ENCODE results near the gene AKAP8. TPM values are rescaled to one million over a fixed set of nuclear protein-coding genes. Genes with fewer than 3 reads are reported as not detected.
A peak's percentile ranks its signal among the peaks of the same experiment; 100 is the strongest.
"Not testable (repeated sequence)": the region's sequence is repeated elsewhere in the genome, so short reads cannot be mapped to it uniquely, and the experiment has no call there.

AKAP8 gene
- polyA plus RNA-seq, 1 donor, result 28.1 TPM

- no CpG with 5 or more reads among the region's 3 CpGs for WGBS (ENCODE audit: insufficient coverage, low lambda C conversion rate)
- no peaks in the 10 kb centered on the region for H3K4me1 ChIP-seq (ENCODE audit: control insufficient read depth, insufficient read depth, low read length)
- H3K27me3 ChIP-seq (ENCODE audit: control insufficient read depth, insufficient read depth, low read length), result no peaks in the 10 kb centered on the region
- H3K27ac ChIP-seq (ENCODE audit: low read length), result no peak overlapping the region
- DNase-seq, result no peak
- H3K9me3 ChIP-seq (ENCODE audit: control insufficient read depth, low read depth, low read length), result no peaks in the 10 kb centered on the region
- H3K36me3 ChIP-seq (ENCODE audit: control insufficient read depth, insufficient read depth, low read length), result peaks cover 68% of the 10 kb centered on the region
- H3K4me3 ChIP-seq (ENCODE audit: low read length), result no peak overlapping the region
These were observed 16.8 kb upstream of the AKAP8 start for GRCh38 chr19:15396436-15396835.

GRCh38 chr19:15395251-15395650 lies 15.7 kb upstream of the AKAP8 start:
- H3K4me3 ChIP-seq (ENCODE audit: low read length); H3K9me3 ChIP-seq (ENCODE audit: control insufficient read depth, low read depth, low read length); H3K27me3 ChIP-seq (ENCODE audit: control insufficient read depth, insufficient read depth, low read length); H3K4me1 ChIP-seq (ENCODE audit: control insufficient read depth, insufficient read depth, low read length); DNase-seq; H3K27ac ChIP-seq (ENCODE audit: low read length): not testable (repeated sequence)
- peaks cover 59% of the 10 kb centered on the region for H3K36me3 ChIP-seq (ENCODE audit: control insufficient read depth, insufficient read depth, low read length)
- 93% methylated on average over 3 of the region's 17 CpGs for WGBS (ENCODE audit: insufficient coverage, low lambda C conversion rate)

DNA sequence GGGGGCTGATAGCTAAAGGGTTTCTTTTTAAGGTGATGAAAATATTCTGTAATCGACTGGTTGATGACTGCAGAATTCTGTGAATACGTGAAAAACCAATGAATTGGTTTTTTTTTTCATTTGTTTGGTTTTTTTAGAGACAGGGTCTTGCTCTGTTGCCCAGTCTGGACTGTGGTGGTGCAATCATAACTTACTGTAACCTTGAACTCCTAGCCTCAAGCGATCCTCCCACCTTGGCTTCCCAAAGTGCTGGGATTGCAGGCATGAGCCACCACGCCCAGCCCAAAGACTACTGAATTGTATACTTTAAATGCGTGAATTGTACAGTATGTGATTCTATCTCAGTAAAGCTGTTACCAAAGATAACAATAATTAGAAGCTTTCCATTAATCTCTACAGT lies 14.8 kb upstream of the AKAP8 start:
- DNase-seq, result no peak
- H3K4me3 ChIP-seq (ENCODE audit: low read length), result no peak overlapping the region
- H3K27me3 ChIP-seq (ENCODE audit: control insufficient read depth, insufficient read depth, low read length), result no peaks in the 10 kb centered on the region
- no peak overlapping the region for H3K27ac ChIP-seq (ENCODE audit: low read length)
- H3K36me3 ChIP-seq (ENCODE audit: control insufficient read depth, insufficient read depth, low read length), result peaks cover 51% of the 10 kb centered on the region
- WGBS (ENCODE audit: insufficient coverage, low lambda C conversion rate), result 86% methylated on average over 2 of the region's 5 CpGs
- H3K4me1 ChIP-seq (ENCODE audit: control insufficient read depth, insufficient read depth, low read length), result no peaks in the 10 kb centered on the region
- no peaks in the 10 kb centered on the region for H3K9me3 ChIP-seq (ENCODE audit: control insufficient read depth, low read depth, low read length)

GRCh38 chr19:15393963-15394362 lies 14.4 kb upstream of the AKAP8 start:
- DNase-seq, result no peak
- no peak overlapping the region for H3K27ac ChIP-seq (ENCODE audit: low read length)
- peaks cover 46% of the 10 kb centered on the region for H3K36me3 ChIP-seq (ENCODE audit: control insufficient read depth, insufficient read depth, low read length)
- H3K4me1 ChIP-seq (ENCODE audit: control insufficient read depth, insufficient read depth, low read length), result no peaks in the 10 kb centered on the region
- H3K27me3 ChIP-seq (ENCODE audit: control insufficient read depth, insufficient read depth, low read length), result no peaks in the 10 kb centered on the region
- no peaks in the 10 kb centered on the region for H3K9me3 ChIP-seq (ENCODE audit: control insufficient read depth, low read depth, low read length)
- H3K4me3 ChIP-seq (ENCODE audit: low read length), result no peak overlapping the region

- DNase-seq, result no peak
- Histone ChIP-seq H3K27ac (ENCODE audit: low read length) (no peak overlapping the region), H3K4me3 (ENCODE audit: low read length) (no peak overlapping the region), H3K9me3 (ENCODE audit: control insufficient read depth, low read depth, low read length) (no peaks in the 10 kb centered on the region), H3K4me1 (ENCODE audit: control insufficient read depth, insufficient read depth, low read length) (no peaks in the 10 kb centered on the region), H3K27me3 (ENCODE audit: control insufficient read depth, insufficient read depth, low read length) (no peaks in the 10 kb centered on the region), H3K36me3 (ENCODE audit: control insufficient read depth, insufficient read depth, low read length) (peaks cover 28% of the 10 kb centered on the region)
- no CpG with 5 or more reads among the region's 2 CpGs for WGBS (ENCODE audit: insufficient coverage, low lambda C conversion rate)
These were observed 11.2 kb upstream of the AKAP8 start for GRCh38 chr19:15390814-15391213.

- Histone ChIP-seq H3K27ac (ENCODE audit: low read length) (no peak overlapping the region), H3K4me1 (ENCODE audit: control insufficient read depth, insufficient read depth, low read length) (peaks cover 16% of the 10 kb centered on the region), H3K4me3 (ENCODE audit: low read length) (no peak overlapping the region), H3K27me3 (ENCODE audit: control insufficient read depth, insufficient read depth, low read length) (no peaks in the 10 kb centered on the region), H3K9me3 (ENCODE audit: control insufficient read depth, low read depth, low read length) (no peaks in the 10 kb centered on the region), H3K36me3 (ENCODE audit: control insufficient read depth, insufficient read depth, low read length) (peaks cover 10% of the 10 kb centered on the region)
- no CpG with 5 or more reads among the region's 6 CpGs for WGBS (ENCODE audit: insufficient coverage, low lambda C conversion rate)
- no peak for DNase-seq
These were observed 2.3 kb upstream of the AKAP8 start for GRCh38 chr19:15381864-15382263.

DNA sequence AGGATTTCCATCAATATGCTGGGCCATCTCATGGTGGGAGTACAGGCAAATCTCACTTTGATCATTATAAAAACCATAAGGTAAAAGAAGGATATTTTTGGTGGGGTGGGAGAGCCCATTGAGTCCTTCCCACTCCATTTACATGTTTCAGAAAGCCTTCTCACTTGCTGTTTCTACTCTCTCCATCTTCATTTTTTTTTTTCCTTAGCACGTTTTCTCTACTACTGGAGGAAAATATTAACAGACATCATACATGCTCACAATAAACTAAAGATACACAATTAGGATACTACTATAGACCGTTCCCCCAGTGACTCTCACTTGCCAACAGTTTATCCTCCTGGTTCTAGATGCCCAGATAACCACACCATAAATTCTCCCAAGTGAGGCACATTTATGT lies 1.8 kb upstream of the AKAP8 start:
- WGBS (ENCODE audit: insufficient coverage, low lambda C conversion rate), result 100% methylated on average over 1 of the region's 2 CpGs
- Histone ChIP-seq H3K36me3 (ENCODE audit: control insufficient read depth, insufficient read depth, low read length) (peaks cover 8% of the 10 kb centered on the region), H3K4me3 (ENCODE audit: low read length) (no peak overlapping the region), H3K9me3 (ENCODE audit: control insufficient read depth, low read depth, low read length) (no peaks in the 10 kb centered on the region), H3K4me1 (ENCODE audit: control insufficient read depth, insufficient read depth, low read length) (peaks cover 19% of the 10 kb centered on the region), H3K27ac (ENCODE audit: low read length) (no peak overlapping the region), H3K27me3 (ENCODE audit: control insufficient read depth, insufficient read depth, low read length) (no peaks in the 10 kb centered on the region)
- DNase-seq, result no peak

DNA sequence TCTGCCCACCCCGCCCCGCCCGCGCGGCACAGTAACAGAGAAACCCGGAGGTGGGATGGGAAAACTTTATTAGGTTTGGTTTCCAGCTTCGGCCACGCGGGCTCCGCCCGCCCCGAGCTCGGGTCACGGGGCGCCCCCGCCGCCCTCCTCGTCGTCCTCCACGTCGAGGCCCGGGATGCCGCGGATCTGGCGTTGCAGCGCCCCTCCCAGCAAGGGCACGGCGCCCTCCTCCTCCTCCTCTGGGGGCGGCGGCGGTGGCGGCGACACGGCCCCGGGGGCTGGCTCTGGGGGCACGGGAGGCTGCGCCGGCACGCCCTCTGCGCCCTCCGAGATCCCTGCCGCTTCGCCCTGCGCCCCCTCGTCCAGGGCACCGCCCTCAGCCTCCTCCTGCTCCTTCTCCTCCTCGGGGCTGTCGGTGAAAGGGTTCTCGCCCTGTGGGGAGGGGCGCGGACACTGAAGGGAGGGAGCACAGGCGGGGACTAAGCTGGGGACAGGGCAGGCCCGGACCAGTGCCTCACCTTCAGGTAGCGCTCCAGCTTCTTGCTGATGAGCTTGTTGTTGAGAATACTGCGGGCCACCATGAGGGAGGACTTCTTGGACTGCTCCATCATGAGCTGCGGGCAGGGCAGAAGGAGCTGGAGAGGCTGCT lies 536 bp upstream of the AKAP8 start:
- Histone ChIP-seq H3K4me1 (ENCODE audit: control insufficient read depth, insufficient read depth, low read length) (peaks cover 19% of the 10 kb centered on the region), H3K4me3 (ENCODE audit: low read length) (peak overlapping the region; percentile 53), H3K9me3 (ENCODE audit: control insufficient read depth, low read depth, low read length) (no peaks in the 10 kb centered on the region), H3K27me3 (ENCODE audit: control insufficient read depth, insufficient read depth, low read length) (no peaks in the 10 kb centered on the region), H3K27ac (ENCODE audit: low read length) (peak overlapping the region; percentile 75), H3K36me3 (ENCODE audit: control insufficient read depth, insufficient read depth, low read length) (peaks cover 3% of the 10 kb centered on the region)
- peak in 1 of 2 donors; percentile 61 for DNase-seq
- 0% methylated on average over 1 of the region's 56 CpGs for WGBS (ENCODE audit: insufficient coverage, low lambda C conversion rate)

DNA sequence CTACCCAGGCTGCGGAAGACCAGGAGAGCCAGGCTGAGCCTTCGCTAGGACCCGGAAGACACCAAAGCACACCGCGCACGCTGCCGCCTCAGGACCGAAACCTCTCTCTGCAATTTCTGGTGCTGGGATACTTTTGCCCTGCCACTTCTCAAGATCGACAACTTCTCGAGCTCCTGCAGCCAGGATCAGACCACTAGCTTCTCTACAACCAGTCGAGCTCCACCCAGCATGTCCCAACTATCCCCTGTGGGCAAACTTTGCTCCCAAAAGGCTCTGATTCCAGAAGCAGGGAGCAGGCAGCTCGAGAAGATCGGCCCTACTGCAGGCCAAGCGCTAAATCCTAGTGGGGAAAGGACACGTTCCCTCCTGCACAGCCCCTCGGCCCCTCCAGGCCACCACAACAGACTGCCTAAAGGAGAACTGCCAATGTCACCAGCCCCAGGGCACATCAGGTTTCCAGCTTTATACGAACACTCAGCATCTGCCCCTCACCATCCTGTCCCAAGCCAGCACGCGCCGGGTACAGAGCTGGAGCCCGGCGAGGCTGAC lies 979 bp downstream of the AKAP8 start:
- no CpG with 5 or more reads among the region's 22 CpGs for WGBS (ENCODE audit: insufficient coverage, low lambda C conversion rate)

GRCh38 chr19:15374796-15375440 lies 4.7 kb downstream of the AKAP8 start:
- Histone ChIP-seq H3K27me3 (ENCODE audit: control insufficient read depth, insufficient read depth, low read length) (no peaks in the 10 kb centered on the region), H3K4me3 (ENCODE audit: low read length) (no peak overlapping the region), H3K4me1 (ENCODE audit: control insufficient read depth, insufficient read depth, low read length) (peaks cover 12% of the 10 kb centered on the region), H3K36me3 (ENCODE audit: control insufficient read depth, insufficient read depth, low read length) (peaks cover 40% of the 10 kb centered on the region), H3K9me3 (ENCODE audit: control insufficient read depth, low read depth, low read length) (no peaks in the 10 kb centered on the region), H3K27ac (ENCODE audit: low read length) (no peak overlapping the region)
- no CpG with 5 or more reads among the region's 24 CpGs for WGBS (ENCODE audit: insufficient coverage, low lambda C conversion rate)
- no peak for DNase-seq

More for the DNA sequence above, 979 bp downstream of the AKAP8 start:
- H3K4me3 ChIP-seq (ENCODE audit: low read length), result peak overlapping the region; percentile 97
- H3K27ac ChIP-seq (ENCODE audit: low read length), result peak overlapping the region; percentile 87
- peaks cover 19% of the 10 kb centered on the region for H3K4me1 ChIP-seq (ENCODE audit: control insufficient read depth, insufficient read depth, low read length)
- no peaks in the 10 kb centered on the region for H3K9me3 ChIP-seq (ENCODE audit: control insufficient read depth, low read depth, low read length)
- DNase-seq, result peak in 1 of 2 donors; percentile 67
- H3K36me3 ChIP-seq (ENCODE audit: control insufficient read depth, insufficient read depth, low read length), result peaks cover 10% of the 10 kb centered on the region
- no peaks in the 10 kb centered on the region for H3K27me3 ChIP-seq (ENCODE audit: control insufficient read depth, insufficient read depth, low read length)
